NT2/D1 (cell line): ENCODE data around the gene ABCA4.

Experiments
- SUZ12 ChIP-seq: IDR thresholded peaks from 2 replicates; pipeline ENCODE4 v1.6.1; 2011; ENCODE audit not compliant: insufficient read length, insufficient read depth; ENCODE audit errors: extremely low read depth
- YY1 ChIP-seq: IDR thresholded peaks from 2 replicates; pipeline ENCODE4 v1.6.1; 2011; ENCODE audit not compliant: insufficient read length, insufficient read depth

GRCh38 chr1:94125551-94126514 is 4.9 kb upstream of the ABCA4 start:
- TF ChIP-seq SUZ12 (no peak), YY1 (no peak)
